Dendritic cell treated with granulocyte-macrophage colony-stimulating factor and Interleukin-4, amounts not matched to agents 40 ng/mL and 50 ng/mL, for 4 days (primary cell): ENCODE data around the gene PLXND1.

ENCODE experiments used
- H3K27ac Mint-ChIP-seq: one replicate; pipeline ENCODE4 v1.8.0; 2022; ENCODE audit warnings: mild to moderate bottlenecking, mixed read lengths
- H3K27me3 Mint-ChIP-seq: one replicate; pipeline ENCODE4 v1.8.0; 2022; ENCODE audit warnings: mild to moderate bottlenecking, mixed read lengths
- H3K36me3 Mint-ChIP-seq: one replicate; pipeline ENCODE4 v1.8.0; 2022; ENCODE audit warnings: low read depth, mixed read lengths
- H3K4me1 Mint-ChIP-seq: one replicate; pipeline ENCODE4 v1.8.0; 2022; ENCODE audit warnings: low read depth, mixed read lengths
- H3K4me3 Mint-ChIP-seq: one replicate; pipeline ENCODE4 v1.8.0; 2022; ENCODE audit warnings: mild to moderate bottlenecking, moderate library complexity, mixed read lengths
- H3K9me3 Mint-ChIP-seq: one replicate; pipeline ENCODE4 v1.8.0; 2022; ENCODE audit warnings: mixed read lengths
- intact Hi-C: fragments of 100-400 bp; cut with micrococcal nuclease; formaldehyde crosslinking; loops from one replicate; pipeline ENCODE4 v1.15.0; 2022

Gene PLXND1

GRCh38 chr3:129605922-129606635, 397 bp downstream of the PLXND1 start:
- H3K36me3 Mint-ChIP-seq, result peaks cover 47% of the 10 kb centered on the region
- peaks cover 8% of the 10 kb centered on the region for H3K27me3 Mint-ChIP-seq
- H3K4me1 Mint-ChIP-seq, result peaks cover 62% of the 10 kb centered on the region
- no peaks in the 10 kb centered on the region for H3K9me3 Mint-ChIP-seq
- H3K27ac Mint-ChIP-seq, result peak overlapping the region; percentile 99
- intact Hi-C loops, result no loop called here
- H3K4me3 Mint-ChIP-seq, result peak overlapping the region; percentile 92

- H3K9me3 Mint-ChIP-seq, result no peaks in the 10 kb centered on the region
- peaks cover 69% of the 10 kb centered on the region for H3K4me1 Mint-ChIP-seq
- peaks cover 8% of the 10 kb centered on the region for H3K27me3 Mint-ChIP-seq
- H3K4me3 Mint-ChIP-seq, result peak overlapping the region; percentile 92
- intact Hi-C loops, result no loop called here
- peak overlapping the region; percentile 99 for H3K27ac Mint-ChIP-seq
- H3K36me3 Mint-ChIP-seq, result peaks cover 54% of the 10 kb centered on the region
Measured at GRCh38 chr3:129605203-129605921, 1.1 kb downstream of the PLXND1 start.

GRCh38 chr3:129604767-129605166, 1.7 kb downstream of the PLXND1 start:
- Mint-ChIP-seq H3K27ac (peak overlapping the region; percentile 99), H3K27me3 (peaks cover 7% of the 10 kb centered on the region), H3K4me3 (peak overlapping the region; percentile 92), H3K9me3 (no peaks in the 10 kb centered on the region), H3K4me1 (peaks cover 75% of the 10 kb centered on the region), H3K36me3 (peaks cover 58% of the 10 kb centered on the region)
- intact Hi-C loops, result no loop called here

- Mint-ChIP-seq H3K4me1 (peaks cover 81% of the 10 kb centered on the region), H3K27ac (peak overlapping the region; percentile 99), H3K36me3 (peaks cover 64% of the 10 kb centered on the region), H3K9me3 (no peaks in the 10 kb centered on the region), H3K27me3 (peaks cover 7% of the 10 kb centered on the region), H3K4me3 (peak overlapping the region; percentile 92)
- intact Hi-C loops, result no loop called here
Measured at GRCh38 chr3:129603991-129604749, 2.3 kb downstream of the PLXND1 start.

GRCh38 chr3:129603561-129603942, 2.9 kb downstream of the PLXND1 start:
- H3K4me3 Mint-ChIP-seq, result peak overlapping the region; percentile 92
- peak overlapping the region; percentile 99 for H3K27ac Mint-ChIP-seq
- peaks cover 3% of the 10 kb centered on the region for H3K27me3 Mint-ChIP-seq
- no peaks in the 10 kb centered on the region for H3K9me3 Mint-ChIP-seq
- H3K36me3 Mint-ChIP-seq, result peaks cover 70% of the 10 kb centered on the region
- intact Hi-C loops, result no loop called here
- peaks cover 82% of the 10 kb centered on the region for H3K4me1 Mint-ChIP-seq

GRCh38 chr3:129602730-129603560, 3.5 kb downstream of the PLXND1 start:
- Mint-ChIP-seq H3K27me3 (no peaks in the 10 kb centered on the region), H3K27ac (peak overlapping the region; percentile 99), H3K4me1 (peaks cover 82% of the 10 kb centered on the region), H3K36me3 (peaks cover 76% of the 10 kb centered on the region), H3K4me3 (peak overlapping the region; percentile 92), H3K9me3 (no peaks in the 10 kb centered on the region)
- intact Hi-C loops, result no loop called here

GRCh38 chr3:129602309-129602708, 4.2 kb downstream of the PLXND1 start:
- H3K27me3 Mint-ChIP-seq, result no peaks in the 10 kb centered on the region
- peaks cover 80% of the 10 kb centered on the region for H3K36me3 Mint-ChIP-seq
- H3K9me3 Mint-ChIP-seq, result no peaks in the 10 kb centered on the region
- intact Hi-C loops, result no loop called here
- no peak overlapping the region for H3K4me3 Mint-ChIP-seq
- peaks cover 82% of the 10 kb centered on the region for H3K4me1 Mint-ChIP-seq
- H3K27ac Mint-ChIP-seq, result peak overlapping the region; percentile 99

- H3K36me3 Mint-ChIP-seq, result peaks cover 74% of the 10 kb centered on the region
- intact Hi-C loops, result no loop called here
- H3K27me3 Mint-ChIP-seq, result no peaks in the 10 kb centered on the region
- peak overlapping the region; percentile 1 for H3K4me3 Mint-ChIP-seq
- H3K27ac Mint-ChIP-seq, result peak overlapping the region; percentile 99
- H3K4me1 Mint-ChIP-seq, result peaks cover 82% of the 10 kb centered on the region
- H3K9me3 Mint-ChIP-seq, result no peaks in the 10 kb centered on the region
Measured at GRCh38 chr3:129601713-129602112, 4.8 kb downstream of the PLXND1 start.

- peaks cover 76% of the 10 kb centered on the region for H3K36me3 Mint-ChIP-seq
- H3K9me3 Mint-ChIP-seq, result no peaks in the 10 kb centered on the region
- no peaks in the 10 kb centered on the region for H3K27me3 Mint-ChIP-seq
- H3K27ac Mint-ChIP-seq, result peak overlapping the region; percentile 99
- intact Hi-C loops, result no loop called here
- H3K4me3 Mint-ChIP-seq, result no peak overlapping the region
- H3K4me1 Mint-ChIP-seq, result peaks cover 94% of the 10 kb centered on the region
Measured at GRCh38 chr3:129600348-129600747, 6.1 kb downstream of the PLXND1 start.

- intact Hi-C loops, result no loop called here
- peak overlapping the region; percentile 99 for H3K27ac Mint-ChIP-seq
Measured at GRCh38 chr3:129599607-129600006, 6.9 kb downstream of the PLXND1 start.

GRCh38 chr3:129599073-129599472, 7.4 kb downstream of the PLXND1 start:
- peaks cover 99% of the 10 kb centered on the region for H3K4me1 Mint-ChIP-seq

More at GRCh38 chr3:129599607-129600006, 6.9 kb downstream of the PLXND1 start:
- peak overlapping the region; percentile 44 for H3K4me3 Mint-ChIP-seq
- peaks cover 99% of the 10 kb centered on the region for H3K4me1 Mint-ChIP-seq
- H3K9me3 Mint-ChIP-seq, result no peaks in the 10 kb centered on the region
- H3K27me3 Mint-ChIP-seq, result no peaks in the 10 kb centered on the region
- H3K36me3 Mint-ChIP-seq, result peaks cover 77% of the 10 kb centered on the region

GRCh38 chr3:129598484-129598883, 8.0 kb downstream of the PLXND1 start:
- no peaks in the 10 kb centered on the region for H3K9me3 Mint-ChIP-seq
- H3K27me3 Mint-ChIP-seq, result no peaks in the 10 kb centered on the region
- intact Hi-C loops, result no loop called here
- peak overlapping the region; percentile 99 for H3K27ac Mint-ChIP-seq
- no peak overlapping the region for H3K4me3 Mint-ChIP-seq
- H3K36me3 Mint-ChIP-seq, result peaks cover 77% of the 10 kb centered on the region
- H3K4me1 Mint-ChIP-seq, result peaks cover 99% of the 10 kb centered on the region

More at GRCh38 chr3:129599073-129599472, 7.4 kb downstream of the PLXND1 start:
- Mint-ChIP-seq H3K27ac (peak overlapping the region; percentile 99), H3K4me3 (peak overlapping the region; percentile 44), H3K27me3 (no peaks in the 10 kb centered on the region), H3K36me3 (peaks cover 75% of the 10 kb centered on the region), H3K9me3 (no peaks in the 10 kb centered on the region)
- intact Hi-C loops, result no loop called here

GRCh38 chr3:129598000-129598381, 8.5 kb downstream of the PLXND1 start:
- Mint-ChIP-seq H3K4me1 (peaks cover 99% of the 10 kb centered on the region), H3K9me3 (no peaks in the 10 kb centered on the region), H3K27me3 (no peaks in the 10 kb centered on the region), H3K27ac (peak overlapping the region; percentile 99), H3K4me3 (no peak overlapping the region), H3K36me3 (peaks cover 81% of the 10 kb centered on the region)
- intact Hi-C loops, result loop anchor here (2.0 kb wide), 1 partner anchor 15 kb away; no protein-coding TSS in a partner anchor
